ENCODE results near the gene PHACTR1. TPM values are rescaled to one million over a fixed set of nuclear protein-coding genes. Genes with fewer than 3 reads are reported as not detected.

PHACTR1 gene
- total RNA-seq, 4 donors from 2014 or later: 1.5 to 3.6 (median 2.5) TPM

DNA sequence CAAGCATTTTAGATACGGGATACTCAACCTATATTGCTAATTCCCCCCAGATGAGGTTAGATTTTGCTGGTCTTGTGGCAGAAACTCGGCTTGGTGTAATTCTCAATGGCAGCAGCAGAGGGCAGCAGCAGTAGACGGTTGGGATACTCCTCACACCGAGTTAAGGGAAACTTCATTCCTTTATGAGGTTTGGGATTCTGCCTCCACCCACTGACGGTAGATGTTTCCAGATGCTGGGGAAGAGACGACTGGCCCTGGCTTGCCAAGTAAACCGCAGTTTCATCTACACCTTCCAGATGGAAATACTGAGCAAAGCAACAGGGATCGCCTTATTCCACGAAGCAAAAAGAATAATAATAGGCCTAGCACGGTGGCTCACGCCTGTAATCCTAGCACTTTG is 620.0 kb downstream of the PHACTR1 start:
- H3K4me3 ChIP-seq (ENCODE audit: low read depth, poor library complexity, severe bottlenecking): no peak overlapping the region
- DNase-seq (ENCODE audit: low spot score in 2 of 2): peak; percentile 87 to 94
- no peak for TF ChIP-seq POLR2A (IDR thresholded peaks at IDR 0.05)
- TF ChIP-seq, protein P1, sequence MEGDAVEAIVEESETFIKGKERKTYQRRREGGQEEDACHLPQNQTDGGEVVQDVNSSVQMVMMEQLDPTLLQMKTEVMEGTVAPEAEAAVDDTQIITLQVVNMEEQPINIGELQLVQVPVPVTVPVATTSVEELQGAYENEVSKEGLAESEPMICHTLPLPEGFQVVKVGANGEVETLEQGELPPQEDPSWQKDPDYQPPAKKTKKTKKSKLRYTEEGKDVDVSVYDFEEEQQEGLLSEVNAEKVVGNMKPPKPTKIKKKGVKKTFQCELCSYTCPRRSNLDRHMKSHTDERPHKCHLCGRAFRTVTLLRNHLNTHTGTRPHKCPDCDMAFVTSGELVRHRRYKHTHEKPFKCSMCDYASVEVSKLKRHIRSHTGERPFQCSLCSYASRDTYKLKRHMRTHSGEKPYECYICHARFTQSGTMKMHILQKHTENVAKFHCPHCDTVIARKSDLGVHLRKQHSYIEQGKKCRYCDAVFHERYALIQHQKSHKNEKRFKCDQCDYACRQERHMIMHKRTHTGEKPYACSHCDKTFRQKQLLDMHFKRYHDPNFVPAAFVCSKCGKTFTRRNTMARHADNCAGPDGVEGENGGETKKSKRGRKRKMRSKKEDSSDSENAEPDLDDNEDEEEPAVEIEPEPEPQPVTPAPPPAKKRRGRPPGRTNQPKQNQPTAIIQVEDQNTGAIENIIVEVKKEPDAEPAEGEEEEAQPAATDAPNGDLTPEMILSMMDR (IDR thresholded peaks at IDR 0.05): peak in 1 of 3 donors; percentile 84
- WGBS, 2 donors: 12 to 14% methylated on average over 11 of the region's 11 CpGs
- intact Hi-C loops (cut with DNase I; ENCODE audit: low total_unique reads): no loop called here

DNA sequence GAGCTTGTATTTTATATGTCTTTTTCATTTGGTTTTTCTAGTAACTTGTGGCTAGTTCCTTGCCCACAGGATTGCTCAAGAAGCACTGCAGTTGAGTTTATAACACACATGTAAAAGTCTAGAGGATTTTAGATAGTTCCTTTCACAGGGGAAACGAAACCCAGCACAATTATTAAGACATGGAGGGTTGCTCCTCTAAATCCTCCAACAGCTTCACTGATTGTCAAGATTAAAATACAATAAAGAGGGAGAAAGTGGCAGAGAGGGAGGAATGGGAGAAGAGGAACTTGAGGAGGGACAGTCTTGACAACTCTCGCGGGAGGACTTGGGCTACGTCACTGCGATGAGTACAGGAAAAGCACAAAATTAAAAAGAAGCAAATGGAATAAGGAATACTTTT is 621.5 kb downstream of the PHACTR1 start:
- TF ChIP-seq, protein P1 (IDR thresholded peaks at IDR 0.05): no peak
- TF ChIP-seq POLR2A (IDR thresholded peaks at IDR 0.05): no peak
- intact Hi-C loops (cut with DNase I; ENCODE audit: low total_unique reads): no loop called here
- no peak for DNase-seq (ENCODE audit: low spot score in 2 of 2)
- 76 to 82% methylated on average over 5 of the region's 5 CpGs for WGBS, 2 donors
- no peak overlapping the region for H3K4me3 ChIP-seq (ENCODE audit: low read depth, poor library complexity, severe bottlenecking)

Data from lower leg skin (tissue), 4 donors.